Measurements from ENCODE around the gene FAM81B. TPM values are rescaled to one million over a fixed set of nuclear protein-coding genes. Genes with fewer than 3 reads are reported as not detected.

The FAM81B gene
- polyA plus RNA-seq, 5 donors = 3.4 to 12.5 (median 6.7) TPM

- DNase-seq = no peak
Observed at GRCh38 chr5:95398989-95399388, 7.8 kb downstream of the FAM81B start.

GRCh38 chr5:95401626-95402025 lies 10.5 kb downstream of the FAM81B start:
- no peak for DNase-seq

- DNase-seq = no peak
Observed at GRCh38 chr5:95403996-95404395, 12.8 kb downstream of the FAM81B start.

GRCh38 chr5:95406426-95407090 lies 15.4 kb downstream of the FAM81B start:
- DNase-seq = no peak

GRCh38 chr5:95410279-95410678 lies 19.1 kb downstream of the FAM81B start:
- no peak for DNase-seq

GRCh38 chr5:95411474-95411873 lies 20.3 kb downstream of the FAM81B start:
- DNase-seq = no peak

DNA sequence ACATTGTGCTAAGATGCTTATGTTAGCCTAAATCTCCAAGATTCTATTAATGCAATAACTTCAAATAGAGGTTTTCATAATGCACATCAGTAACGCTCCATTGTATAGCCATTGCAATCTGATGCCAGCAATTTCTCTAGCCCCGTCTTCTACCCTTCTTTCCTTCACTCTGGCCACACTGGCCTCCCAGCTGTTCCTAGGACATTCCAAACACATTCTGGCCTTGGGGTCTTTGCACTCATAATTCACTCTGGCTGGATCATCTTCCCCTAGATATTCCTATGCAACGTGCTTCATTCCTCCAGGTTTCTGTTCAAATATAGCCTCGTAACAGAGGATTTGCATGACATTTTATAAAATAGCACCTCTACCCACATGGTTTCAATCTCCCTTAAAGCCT lies 23.3 kb downstream of the FAM81B start:
- DNase-seq = no peak

DNA sequence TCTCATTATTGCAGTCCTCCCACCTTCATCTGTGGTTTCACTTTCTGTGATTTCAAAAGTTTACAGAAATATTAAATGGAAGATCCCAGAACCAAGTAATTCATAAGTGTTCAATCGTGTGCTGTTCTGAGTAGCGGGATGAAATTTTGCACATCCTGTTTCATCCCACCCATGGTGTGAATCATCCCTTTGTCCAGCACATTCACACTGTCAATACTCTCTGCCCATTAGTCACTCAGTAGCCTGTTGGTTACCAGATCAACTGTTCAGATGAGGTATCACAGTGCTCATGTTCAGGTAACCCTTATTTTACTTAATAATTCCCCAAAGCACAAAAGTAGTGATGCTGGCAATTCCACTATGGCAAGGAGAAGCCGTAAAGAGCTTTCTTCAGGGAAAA lies 26.8 kb downstream of the FAM81B start:
- DNase-seq = no peak

GRCh38 chr5:95422838-95423237 lies 31.7 kb downstream of the FAM81B start:
- DNase-seq = no peak

GRCh38 chr5:95424016-95424415 lies 32.9 kb downstream of the FAM81B start:
- no peak for DNase-seq

GRCh38 chr5:95424526-95424925 lies 33.4 kb downstream of the FAM81B start:
- no peak for DNase-seq

DNA sequence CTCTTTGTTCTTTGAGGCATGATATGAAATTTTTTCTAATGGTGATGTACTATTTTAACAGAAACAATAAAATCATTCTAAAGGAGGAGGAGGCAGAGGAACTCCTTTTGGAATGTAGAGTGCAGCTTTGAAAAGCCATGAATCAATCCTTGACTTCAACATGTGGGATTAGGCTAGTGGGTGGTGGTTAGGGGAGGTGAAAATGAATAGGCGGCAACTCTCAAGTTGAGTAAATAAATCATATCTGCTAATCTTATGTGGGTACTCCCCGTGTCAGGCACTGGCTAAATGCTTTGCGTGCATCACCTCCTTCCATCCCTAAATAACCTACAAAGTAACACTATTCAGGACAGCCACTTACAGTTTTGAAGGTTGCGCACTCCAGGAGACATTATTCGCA lies 35.1 kb downstream of the FAM81B start:
- DNase-seq = no peak

DNA sequence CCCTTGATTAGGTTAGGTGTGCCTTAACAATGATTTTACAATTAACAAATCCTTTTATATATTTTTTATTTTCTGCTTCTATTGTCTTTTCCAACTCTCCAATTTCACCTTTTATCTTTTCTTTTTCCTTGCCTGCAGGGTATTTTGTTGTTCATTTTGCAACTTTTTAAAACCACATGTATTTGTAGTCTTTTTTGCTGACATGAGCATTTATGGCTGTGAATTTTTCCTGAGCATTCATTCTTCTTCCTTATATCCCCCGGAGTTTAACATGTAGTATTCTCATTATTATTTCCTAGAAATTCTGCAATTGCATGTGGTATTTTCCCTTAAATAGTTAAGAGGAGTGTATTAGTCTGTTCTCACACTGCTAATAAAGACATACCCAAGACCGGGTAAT lies 41.6 kb downstream of the FAM81B start:
- DNase-seq = no peak

DNA sequence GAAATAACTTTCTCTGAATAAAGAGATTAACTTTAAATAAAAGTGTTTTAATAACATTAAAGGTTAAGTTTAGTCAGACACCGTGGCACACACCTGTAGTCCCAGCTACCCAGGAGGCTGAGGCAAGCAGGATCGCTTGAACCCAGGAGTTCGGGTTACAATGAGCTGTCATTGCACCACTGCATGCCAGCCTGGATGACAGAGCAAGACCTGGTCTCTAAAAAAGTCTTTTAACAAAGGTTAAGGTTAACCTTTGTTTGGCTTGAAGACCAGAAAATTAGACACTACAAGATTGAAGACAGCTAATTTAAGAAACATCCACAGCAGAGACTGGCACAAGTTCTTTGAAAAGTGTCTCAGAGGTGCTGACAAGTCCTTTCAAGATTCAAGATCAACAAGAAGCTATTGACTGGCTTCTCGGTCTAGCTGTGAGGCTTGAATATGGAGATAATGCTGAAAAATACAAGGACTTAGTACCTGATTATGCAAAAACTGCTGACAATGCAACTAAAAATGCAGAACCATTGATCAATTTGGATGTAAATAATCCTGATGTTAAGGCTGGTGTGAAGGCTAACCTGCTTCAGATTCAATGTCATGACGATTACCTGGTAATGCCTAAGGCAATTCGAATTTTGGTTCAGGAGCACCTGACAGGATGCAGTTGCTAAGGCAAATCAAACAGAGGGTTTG lies 48.8 kb downstream of the FAM81B start:
- no peak for DNase-seq

GRCh38 chr5:95440825-95441224 lies 49.7 kb downstream of the FAM81B start:
- no peak for DNase-seq

- no peak for DNase-seq
Observed at GRCh38 chr5:95441636-95442035, 50.5 kb downstream of the FAM81B start.

DNA sequence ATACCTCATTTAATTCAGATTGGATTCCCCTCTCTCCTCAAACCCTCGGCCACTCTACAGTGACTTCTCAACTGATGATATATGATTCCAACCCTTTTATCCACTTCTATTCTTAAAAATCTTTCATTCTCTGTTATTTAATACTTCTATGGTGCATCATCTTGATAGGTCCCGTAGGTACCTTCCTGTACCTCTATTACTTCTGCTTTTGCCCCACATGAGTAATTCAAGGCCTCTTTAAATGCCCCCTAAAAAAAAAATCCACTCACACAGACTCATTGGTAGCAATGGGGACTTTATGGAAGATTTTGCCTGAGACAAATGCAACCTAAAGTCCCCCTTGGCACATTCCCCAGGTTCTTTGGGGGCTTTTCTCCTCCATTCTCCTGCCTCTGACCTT lies 54.3 kb downstream of the FAM81B start:
- DNase-seq = no peak

- DNase-seq = no peak
Observed at GRCh38 chr5:95445995-95446394, 54.8 kb downstream of the FAM81B start.

- DNase-seq = no peak
Observed at GRCh38 chr5:95446560-95447221, 55.5 kb downstream of the FAM81B start.

DNA sequence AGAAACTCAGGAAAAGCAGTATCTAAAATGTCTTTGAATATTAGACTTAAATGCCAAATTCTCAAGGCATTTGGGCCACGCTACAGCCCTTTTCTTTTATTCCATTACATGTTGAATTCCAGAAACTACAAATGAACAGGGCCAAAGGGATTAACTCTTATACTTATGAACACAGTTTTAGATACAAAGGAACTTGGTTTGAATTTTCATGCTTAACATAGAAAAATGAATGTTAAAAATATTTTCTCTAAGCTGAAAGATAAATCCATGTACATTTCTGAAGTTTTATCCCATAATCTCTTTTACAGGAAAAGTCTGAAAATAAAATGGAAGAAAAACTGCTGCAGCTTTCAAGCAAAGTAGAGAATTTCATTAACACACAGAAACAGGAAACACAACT lies 56.8 kb downstream of the FAM81B start:
- no peak for DNase-seq

- DNase-seq = no peak
Observed at GRCh38 chr5:95448789-95449188, 57.6 kb downstream of the FAM81B start.

- DNase-seq = no peak
Observed at GRCh38 chr5:95449460-95449859, 58.3 kb downstream of the FAM81B start.

DNA sequence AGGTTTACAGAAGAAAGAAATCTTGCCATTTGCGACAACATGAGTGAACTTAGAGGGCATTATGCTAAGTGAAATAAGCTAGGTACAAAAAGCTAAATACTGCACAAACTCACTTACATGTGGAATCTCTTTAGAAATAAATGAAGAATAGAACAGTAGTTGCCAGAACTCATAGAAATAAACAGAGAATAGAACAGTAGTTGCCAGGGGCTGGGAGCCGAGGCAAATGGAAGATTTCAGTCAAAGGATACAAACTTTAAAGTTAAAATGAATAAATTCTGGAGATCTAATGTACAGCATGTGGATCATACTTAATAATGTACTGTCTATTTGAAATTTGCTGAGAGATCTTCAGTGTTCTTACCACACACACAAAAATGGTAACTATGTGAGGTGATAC lies 63.4 kb downstream of the FAM81B start:
- DNase-seq = no peak
